Middle frontal gyrus (tissue), 1 donor: Measurements from ENCODE around the gene MAN1C1.
"Not testable (repeated sequence)": the region's sequence is repeated elsewhere in the genome, so short reads cannot be mapped to it uniquely, and the experiment has no call there.

Experiments used
- DNase-seq: peaks from one replicate; pipeline ENCODE4 v3.0.0-alpha.2; 2015; ENCODE audit warnings: low spot score; ENCODE audit errors: extremely low spot score

The MAN1C1 gene

DNA sequence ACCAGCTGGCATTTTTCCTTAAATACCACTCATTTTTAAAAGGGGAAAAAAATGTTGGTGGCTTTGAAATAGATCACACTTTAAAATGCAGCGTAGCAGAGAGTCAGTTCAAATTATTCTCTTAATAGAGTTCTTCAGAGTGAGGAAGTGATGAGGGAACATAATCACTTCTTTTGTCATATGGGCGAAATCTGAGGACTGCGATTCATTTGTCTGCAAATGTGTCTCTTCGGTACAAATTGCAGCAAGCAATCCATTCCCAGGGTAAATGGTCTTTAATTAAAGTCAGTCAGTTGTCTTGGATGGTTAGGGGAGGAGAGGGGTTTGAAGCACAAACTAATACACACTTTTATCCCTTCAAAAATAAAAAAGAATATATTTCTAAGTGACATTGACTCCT lies 97.4 kb downstream of the MAN1C1 start:
- DNase-seq: no peak

DNA sequence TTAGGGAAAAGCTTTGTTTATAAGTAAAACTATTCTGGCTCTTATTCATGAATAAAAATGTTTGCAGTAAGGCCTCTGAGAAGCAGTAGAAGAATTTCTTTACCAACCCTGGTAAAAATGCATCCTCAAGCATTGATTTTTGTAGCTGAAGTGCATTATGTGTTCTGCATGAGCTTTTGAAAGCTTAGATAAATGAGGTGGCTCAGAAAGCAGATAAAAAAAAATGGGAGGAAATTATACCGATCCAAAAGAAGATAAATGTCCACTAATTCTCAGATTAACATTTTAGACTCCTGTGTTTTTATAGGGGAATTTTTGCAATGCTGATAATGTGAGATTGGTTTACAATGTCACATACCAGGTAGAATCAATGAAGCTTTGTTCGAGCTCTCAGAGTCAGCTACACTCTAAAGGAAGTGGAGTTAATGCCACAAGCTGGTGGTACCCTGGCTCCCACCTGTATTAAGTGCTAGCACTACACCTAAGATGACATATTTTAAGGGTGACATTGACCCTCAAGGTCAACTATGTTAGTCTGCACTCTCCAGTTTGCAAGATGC lies 97.9 kb downstream of the MAN1C1 start:
- DNase-seq: no peak

DNA sequence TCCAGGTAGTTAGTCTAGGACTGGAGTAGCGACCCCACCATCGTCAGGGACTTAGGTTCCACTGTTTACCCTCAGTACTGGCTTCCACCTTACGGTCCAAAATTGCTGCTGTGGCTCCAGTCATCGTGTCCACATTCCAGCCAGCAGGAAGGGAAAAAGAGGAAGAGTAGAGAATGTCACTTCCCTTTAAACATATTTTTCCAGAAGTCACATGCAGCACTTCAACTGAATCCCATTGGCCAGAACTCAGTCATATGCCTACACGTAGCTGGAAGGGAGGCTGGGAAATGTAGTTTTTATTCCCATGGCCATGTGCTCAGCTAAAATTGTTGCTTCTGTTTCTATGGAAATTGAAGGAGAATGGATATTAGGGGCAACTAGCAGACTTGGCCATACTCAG lies 99.3 kb downstream of the MAN1C1 start:
- no peak for DNase-seq

GRCh38 chr1:25716320-25716719 lies 99.7 kb downstream of the MAN1C1 start:
- no peak for DNase-seq

DNA sequence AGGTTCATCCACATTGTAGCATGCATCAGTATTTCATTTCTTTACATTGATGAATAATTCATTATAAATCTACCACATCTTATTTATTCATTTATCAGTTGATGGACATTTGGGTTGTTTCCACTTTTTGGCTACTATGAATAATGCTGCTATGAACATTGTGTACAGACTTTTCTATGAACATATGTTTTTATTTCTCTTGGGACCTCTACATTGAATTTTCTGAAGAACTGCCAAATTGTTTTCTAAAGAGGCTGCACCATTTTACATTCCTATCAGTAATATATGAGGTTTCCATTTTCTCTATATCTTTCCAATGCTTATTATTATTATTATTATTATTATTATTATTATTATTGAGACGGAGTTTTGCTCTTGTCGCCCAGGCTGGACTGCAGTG lies 102.1 kb downstream of the MAN1C1 start:
- DNase-seq: no peak

GRCh38 chr1:25720624-25721023 lies 104.0 kb downstream of the MAN1C1 start:
- no peak for DNase-seq

DNA sequence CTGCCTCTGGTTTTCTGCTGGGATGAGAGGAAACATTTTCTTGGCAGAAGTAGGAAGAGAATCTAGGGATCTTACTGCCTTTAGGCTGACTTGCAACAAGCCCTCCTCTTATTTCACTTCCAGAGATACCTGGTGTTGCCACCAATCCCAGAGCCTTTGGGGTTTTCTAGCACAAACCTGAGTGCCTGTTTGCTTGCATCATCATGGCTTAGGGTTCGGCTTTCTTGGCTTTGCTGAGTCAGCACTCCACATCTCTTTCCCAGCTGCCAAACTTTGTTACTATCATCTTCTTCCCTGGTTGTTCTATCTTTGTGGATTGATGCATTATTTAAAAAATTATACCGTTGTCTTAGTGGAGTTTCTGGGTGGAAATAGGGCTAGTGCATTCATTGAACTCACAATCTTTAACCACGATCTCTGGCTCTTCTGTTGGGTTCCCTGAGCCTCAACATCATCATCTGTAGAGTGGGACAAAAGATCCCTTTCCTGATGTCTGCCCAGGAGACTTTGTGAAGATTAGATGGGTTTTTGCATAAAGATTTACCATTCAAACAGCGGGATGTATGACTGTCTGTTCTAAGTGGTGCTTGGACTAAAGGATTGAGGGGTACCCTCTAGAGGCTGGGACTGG lies 106.8 kb downstream of the MAN1C1 start:
- no peak for DNase-seq

- DNase-seq: no peak
Observed at GRCh38 chr1:25724201-25724600, 107.6 kb downstream of the MAN1C1 start.

- no peak for DNase-seq
Observed at GRCh38 chr1:25724966-25725365, 108.4 kb downstream of the MAN1C1 start.

GRCh38 chr1:25725482-25725881 lies 108.9 kb downstream of the MAN1C1 start:
- DNase-seq: no peak

- DNase-seq: no peak
Observed at GRCh38 chr1:25727088-25727487, 110.5 kb downstream of the MAN1C1 start.

GRCh38 chr1:25727635-25728286 lies 111.2 kb downstream of the MAN1C1 start:
- no peak for DNase-seq

DNA sequence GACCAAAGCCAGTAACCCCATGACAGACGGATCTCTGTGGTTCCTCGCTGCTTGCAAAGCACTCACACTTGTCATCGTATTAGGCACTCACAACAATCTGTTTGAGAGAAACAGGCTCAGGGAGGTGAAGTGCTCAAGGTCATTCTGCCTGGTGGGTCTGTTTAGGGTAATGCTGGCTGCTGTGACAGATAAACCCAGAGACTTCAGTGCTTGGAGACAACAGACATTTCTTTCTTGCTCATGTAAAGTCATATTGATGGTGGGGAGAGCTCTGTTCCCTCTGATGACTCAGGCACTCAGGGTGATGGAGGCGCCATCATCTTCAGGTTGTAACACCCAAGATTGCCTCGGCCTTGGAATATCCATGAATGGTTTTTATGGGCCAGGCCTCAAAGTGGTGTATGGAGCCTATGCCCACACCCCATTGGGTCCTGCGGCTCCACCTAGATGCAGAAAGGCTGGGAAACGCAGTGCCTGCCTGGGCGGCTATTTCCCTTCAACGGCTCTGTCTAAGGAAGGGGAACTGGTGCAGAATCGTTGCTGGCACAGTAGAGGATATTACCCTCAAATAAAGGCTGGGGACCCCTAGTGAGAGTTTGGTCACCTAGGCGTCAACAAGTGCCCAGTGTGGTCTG lies 111.8 kb downstream of the MAN1C1 start:
- DNase-seq: no peak

- no peak for DNase-seq
Observed at GRCh38 chr1:25729045-25729444, 112.5 kb downstream of the MAN1C1 start.

- no peak for DNase-seq
Observed at GRCh38 chr1:25729790-25730644, 113.4 kb downstream of the MAN1C1 start.

- DNase-seq: no peak
Observed at GRCh38 chr1:25731148-25731547, 114.6 kb downstream of the MAN1C1 start.

DNA sequence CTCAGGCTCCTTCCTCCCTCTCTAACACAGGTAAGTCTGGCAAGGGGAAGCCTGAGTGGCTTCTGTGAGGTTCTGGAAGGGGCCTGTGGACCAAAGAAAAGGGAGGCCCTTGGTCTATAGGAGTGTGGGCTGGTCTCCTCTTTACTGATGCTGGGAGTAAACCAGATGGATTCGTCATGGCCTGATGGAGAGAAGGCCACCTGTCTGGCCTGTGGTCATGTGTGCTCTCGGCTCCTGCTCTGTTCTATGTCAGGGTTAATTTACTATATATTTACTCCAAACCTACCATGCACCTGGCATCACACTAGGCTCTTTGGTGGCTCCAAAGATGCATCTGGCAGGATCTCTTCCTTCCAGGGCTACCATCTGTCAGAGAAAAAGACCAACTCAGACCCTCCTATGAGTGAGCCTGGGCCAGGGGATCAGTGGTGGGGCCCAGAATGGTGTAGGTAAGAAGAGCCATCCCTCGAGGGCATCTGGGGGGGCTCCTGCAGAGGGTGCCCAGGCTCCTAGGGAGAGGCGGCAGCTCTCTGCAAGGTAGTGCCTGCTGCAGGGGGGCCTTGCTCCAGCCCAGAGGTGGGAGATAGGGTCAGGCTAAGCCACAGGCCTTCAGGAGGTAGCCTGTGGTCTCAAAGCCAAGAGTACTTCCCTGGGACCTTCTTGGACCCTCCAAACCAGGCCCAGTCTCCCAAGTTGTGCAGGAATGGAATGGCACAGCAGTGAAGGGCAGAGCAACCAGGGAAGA lies 115.2 kb downstream of the MAN1C1 start:
- DNase-seq: no peak

DNA sequence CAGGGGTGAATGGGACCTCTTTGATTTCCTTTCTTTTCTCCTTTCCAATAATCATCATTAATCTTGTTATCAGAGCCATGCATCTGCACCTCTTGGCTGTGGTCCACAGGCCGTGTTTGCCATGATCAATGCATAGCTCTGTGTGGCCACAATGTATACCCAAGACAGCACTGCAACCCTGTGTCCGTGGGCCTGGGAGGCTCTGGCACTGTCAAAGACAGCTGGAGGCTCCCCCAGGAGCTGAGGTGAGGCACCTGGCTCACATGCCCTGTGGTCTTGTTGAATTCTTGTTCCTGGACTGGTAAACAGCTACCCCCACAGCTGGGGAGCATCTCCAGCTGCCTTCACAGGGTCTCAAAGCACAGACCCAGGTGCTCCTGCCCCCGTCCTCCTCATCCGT lies 116.2 kb downstream of the MAN1C1 start:
- DNase-seq: no peak

GRCh38 chr1:25733271-25733670 lies 116.7 kb downstream of the MAN1C1 start:
- DNase-seq: no peak

- not testable (repeated sequence) for DNase-seq
Observed at GRCh38 chr1:25734991-25735390, 118.4 kb downstream of the MAN1C1 start.

- DNase-seq: no peak
Observed at GRCh38 chr1:25735956-25736529, 119.5 kb downstream of the MAN1C1 start.
